ENCODE measurements around the gene CKLF.

CKLF gene

GRCh38 chr16:66612422-66612821, 60.0 kb downstream of the CKLF start:
- Histone ChIP-seq H3K9me3 (ENCODE audit: control insufficient read depth, insufficient read depth, low read length) (no peaks in the 10 kb centered on the region), H3K9me2 (replicated peaks; ENCODE audit: control insufficient read depth, low read length) (no peaks in the 10 kb centered on the region), H3K27ac (ENCODE audit: low read depth, low read length) (no peak overlapping the region), H3K36me3 (ENCODE audit: control insufficient read depth, low read length) (peaks cover 38% of the 10 kb centered on the region), H3K4me2 (ENCODE audit: low read length) (no peak overlapping the region), H3K4me3 (ENCODE audit: low read length) (no peak overlapping the region), H3K79me2 (ENCODE audit: control insufficient read depth, low read length) (no peaks in the 10 kb centered on the region), H3K4me1 (ENCODE audit: control insufficient read depth, low read length) (peaks cover 15% of the 10 kb centered on the region), H3K27me3 (ENCODE audit: control insufficient read depth, low read length) (no peaks in the 10 kb centered on the region), H3F3A (ENCODE audit: control insufficient read depth, insufficient read depth) (peaks cover 1% of the 10 kb centered on the region; the same call in 1 of the 2 replicates), H4K20me1 (ENCODE audit: control insufficient read depth, insufficient read depth, low read depth, low read length) (peaks cover 2% of the 10 kb centered on the region; the same call in 1 of the 2 replicates)
- TF ChIP-seq EZH2phosphoT487 (IDR thresholded peaks at IDR 0.05; ENCODE audit: borderline replicate concordance, low read length) (no peak), CTCF (IDR thresholded peaks at IDR 0.05; ENCODE audit: low read depth, low read length, poor library complexity, severe bottlenecking) (no peak)

- Histone ChIP-seq H3K79me2 (ENCODE audit: control insufficient read depth, low read length) (no peaks in the 10 kb centered on the region), H3K27ac (ENCODE audit: low read depth, low read length) (no peak overlapping the region), H3K4me2 (ENCODE audit: low read length) (no peak overlapping the region), H3F3A (ENCODE audit: control insufficient read depth, insufficient read depth) (no peaks in the 10 kb centered on the region), H3K9me2 (replicated peaks; ENCODE audit: control insufficient read depth, low read length) (no peaks in the 10 kb centered on the region), H3K36me3 (ENCODE audit: control insufficient read depth, low read length) (peaks cover 31% of the 10 kb centered on the region), H3K4me1 (ENCODE audit: control insufficient read depth, low read length) (peaks cover 18% of the 10 kb centered on the region), H3K9me3 (ENCODE audit: control insufficient read depth, insufficient read depth, low read length) (no peaks in the 10 kb centered on the region), H4K20me1 (ENCODE audit: control insufficient read depth, insufficient read depth, low read depth, low read length) (no peaks in the 10 kb centered on the region; the same call in 1 of the 2 replicates), H3K27me3 (ENCODE audit: control insufficient read depth, low read length) (no peaks in the 10 kb centered on the region), H3K4me3 (ENCODE audit: low read length) (no peak overlapping the region)
- TF ChIP-seq EZH2phosphoT487 (IDR thresholded peaks at IDR 0.05; ENCODE audit: borderline replicate concordance, low read length) (no peak), CTCF (IDR thresholded peaks at IDR 0.05; ENCODE audit: low read depth, low read length, poor library complexity, severe bottlenecking) (no peak)
These were observed 61.9 kb downstream of the CKLF start for GRCh38 chr16:66614161-66614802.
